Iris pigment epithelial cell (primary cell): Measurements from ENCODE around the gene ZNF227.
"Not testable (repeated sequence)": the region's sequence is repeated elsewhere in the genome, so short reads cannot be mapped to it uniquely, and the experiment has no call there.

Source experiments
- DNase-seq: peaks from one replicate; pipeline ENCODE4 v3.0.0-alpha.2; 2011; ENCODE audit warnings: low read depth

ZNF227 gene

DNA sequence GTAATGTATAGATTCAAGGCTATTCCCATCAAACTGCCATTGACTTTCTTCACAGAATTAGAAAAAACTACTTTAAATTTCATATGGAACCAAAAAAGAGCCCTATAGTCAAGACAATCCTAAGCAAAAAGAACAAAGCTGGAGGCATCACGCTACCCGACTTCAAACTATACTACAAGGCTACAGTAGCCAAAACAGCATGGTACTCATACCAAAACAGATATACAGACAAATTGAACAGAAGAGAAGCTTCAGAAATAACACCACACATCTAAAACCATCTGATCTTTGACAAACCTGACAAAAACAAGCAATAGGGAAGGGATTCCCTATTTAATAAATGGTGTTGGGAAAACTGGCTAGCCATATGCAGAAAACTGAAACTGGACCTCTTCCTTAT, 40.0 kb downstream of the ZNF227 start:
- not testable (repeated sequence) for DNase-seq

DNA sequence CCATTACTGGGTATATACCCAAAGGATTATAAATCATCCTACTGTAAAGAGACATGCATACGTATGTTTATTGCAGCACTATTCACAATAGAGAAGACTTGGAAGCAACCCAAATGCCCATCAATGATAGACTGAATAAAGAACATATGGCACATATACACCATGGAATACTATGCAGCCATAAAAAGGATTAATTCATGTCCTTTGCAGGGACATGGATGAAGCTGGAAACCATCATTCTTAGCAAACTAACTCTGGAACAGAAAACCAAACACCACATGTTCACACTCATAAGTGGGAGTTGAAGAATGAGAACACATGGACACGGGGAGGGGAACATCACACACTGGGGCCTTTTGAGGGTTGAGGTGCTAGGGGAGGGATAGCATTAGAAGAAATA, 41.1 kb downstream of the ZNF227 start:
- DNase-seq, result not testable (repeated sequence)

DNA sequence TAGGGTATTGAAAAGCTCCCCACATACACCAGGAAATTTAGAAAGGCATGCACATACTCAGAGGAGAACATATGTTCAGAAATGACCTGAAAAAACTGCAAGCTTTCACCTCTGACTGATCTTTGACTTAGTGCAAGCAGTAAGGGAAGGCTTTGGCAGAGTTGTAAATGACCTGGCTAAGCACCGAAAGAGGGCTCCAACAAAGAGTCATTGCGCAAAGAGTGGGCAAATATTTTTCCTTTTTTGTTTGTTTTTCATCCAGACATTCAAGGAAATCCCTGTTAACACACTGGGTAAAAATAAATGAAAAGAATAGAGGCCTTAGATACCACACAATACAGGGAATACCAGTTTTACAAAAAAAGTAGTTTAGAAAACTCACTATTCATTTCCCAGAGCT, 42.2 kb downstream of the ZNF227 start:
- DNase-seq, result no peak

DNA sequence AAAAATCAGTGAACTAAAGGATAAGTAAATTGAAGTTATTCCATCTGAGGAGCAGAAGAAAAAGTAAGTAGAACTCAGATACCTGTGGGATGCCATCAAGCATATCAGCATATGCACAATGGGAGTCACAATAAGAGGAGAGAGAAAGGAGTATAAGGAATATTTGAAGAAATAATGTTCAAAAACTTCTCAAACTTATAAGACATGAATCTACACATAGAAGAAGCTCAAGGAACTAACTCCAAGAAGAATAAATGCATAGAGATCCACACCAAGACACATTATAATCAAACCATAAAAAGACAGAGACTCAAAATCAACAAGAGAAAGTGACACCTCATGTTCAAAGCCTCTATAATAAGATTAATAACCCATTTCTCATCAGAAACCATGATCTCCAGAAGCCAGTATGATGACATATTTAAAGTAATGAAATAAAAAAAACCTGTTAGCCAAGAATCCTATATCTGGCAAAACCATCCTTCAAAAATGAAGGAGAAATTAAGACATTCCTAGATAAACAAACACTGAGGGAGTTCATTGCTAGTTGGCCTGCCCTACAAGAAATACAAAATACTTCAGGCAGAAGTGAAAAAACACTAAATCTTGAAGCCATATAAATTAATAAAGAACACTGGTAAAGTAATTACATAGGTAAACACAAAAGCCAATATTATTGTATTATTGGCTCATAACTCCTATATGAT, 43.5 kb downstream of the ZNF227 start:
- no peak for DNase-seq

DNA sequence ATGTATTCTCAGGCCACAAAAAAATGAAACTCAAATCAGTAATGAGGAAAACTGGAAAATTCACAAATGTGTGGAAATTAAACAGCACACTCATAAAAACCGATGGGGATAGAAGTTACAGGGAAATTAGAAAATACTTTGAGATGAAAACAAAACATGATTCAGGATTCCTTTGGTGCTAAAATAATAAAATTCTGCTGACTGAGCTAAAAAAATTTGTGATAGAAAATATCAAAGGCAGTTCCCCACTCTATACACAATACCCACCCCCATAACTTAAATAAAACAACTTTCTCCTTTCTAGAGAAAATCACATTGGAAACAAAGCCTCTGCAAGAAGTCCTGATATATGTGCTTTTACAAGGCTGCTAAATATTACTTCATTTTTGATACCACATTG, 45.8 kb downstream of the ZNF227 start:
- no peak for DNase-seq

DNA sequence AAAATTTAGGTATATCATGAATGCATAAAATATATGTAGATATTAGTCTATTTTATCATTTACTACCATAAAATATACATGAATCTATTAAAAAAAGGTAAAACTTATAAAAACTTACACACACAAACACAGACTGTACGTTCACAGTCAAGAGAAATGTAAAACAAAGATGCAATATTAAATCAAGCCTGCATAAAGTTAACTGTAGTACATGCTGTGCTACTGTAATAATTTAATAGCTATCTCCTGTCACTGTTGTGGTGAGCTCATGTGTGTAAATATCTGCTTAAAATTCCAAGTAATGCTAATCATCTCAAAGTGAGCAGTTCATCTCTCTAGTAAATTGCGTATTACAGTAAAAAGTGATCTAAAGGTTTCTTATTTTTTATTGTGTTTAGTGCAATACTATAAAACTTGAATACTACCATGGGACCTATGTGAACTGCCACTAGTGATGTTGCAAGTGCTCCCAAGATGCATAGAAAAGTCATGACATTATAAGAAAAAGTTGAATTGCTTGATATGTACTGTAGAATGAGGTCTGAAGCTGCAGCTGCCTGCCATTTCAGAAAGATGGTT, 46.6 kb downstream of the ZNF227 start:
- no peak for DNase-seq

DNA sequence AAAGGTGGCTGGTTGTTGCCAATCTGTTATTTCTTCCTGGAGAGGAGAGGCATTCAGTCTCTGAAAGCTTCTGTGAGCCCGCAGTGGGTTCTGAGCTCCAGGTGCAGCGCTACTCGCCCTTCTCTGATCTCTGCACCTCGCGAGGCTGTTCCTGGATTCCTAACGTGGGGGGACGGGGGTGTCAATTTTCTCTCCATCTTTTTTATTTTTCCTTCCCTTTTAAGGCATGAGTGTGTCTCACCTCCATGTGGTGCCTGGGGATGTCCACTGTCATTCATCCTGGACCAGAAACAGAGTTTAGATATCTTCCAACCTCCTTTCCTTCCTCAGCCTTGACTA, 48.0 kb downstream of the ZNF227 start:
- no peak for DNase-seq

DNA sequence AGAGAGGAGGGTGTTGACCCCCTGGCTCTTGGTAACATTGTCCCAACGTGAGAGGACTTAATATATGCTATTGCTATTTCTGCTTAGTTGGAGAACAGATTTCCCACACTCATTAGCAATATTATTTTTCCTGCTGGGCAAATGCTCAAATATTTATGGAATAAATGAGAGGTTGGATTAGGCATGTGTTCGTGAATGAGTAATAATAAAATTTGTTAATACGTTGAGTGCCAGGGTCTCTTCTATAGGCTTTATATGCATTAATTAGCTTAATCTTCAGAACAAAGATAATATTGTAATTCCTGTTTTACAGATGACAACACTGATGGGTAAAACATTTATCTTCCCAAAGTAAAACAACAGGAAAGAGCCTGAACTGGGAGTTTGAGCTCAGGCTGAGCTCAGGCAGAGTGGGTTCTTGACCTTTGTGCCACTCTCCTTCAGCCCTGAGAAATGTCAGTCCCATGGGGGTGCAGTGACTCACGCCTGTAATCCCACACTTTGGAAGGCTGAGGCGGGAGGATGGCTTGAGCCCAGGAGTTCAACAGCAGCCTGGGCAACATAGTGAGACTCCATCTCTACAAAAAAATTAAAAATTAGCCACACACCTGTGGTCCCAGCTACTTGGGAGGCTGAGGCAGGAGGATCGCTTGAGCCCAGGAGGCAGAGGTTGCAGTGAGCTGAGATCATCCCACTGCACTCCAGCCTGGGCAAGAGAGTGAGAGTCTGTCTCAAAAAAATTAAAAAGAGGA, 48.5 kb downstream of the ZNF227 start:
- no peak for DNase-seq

DNA sequence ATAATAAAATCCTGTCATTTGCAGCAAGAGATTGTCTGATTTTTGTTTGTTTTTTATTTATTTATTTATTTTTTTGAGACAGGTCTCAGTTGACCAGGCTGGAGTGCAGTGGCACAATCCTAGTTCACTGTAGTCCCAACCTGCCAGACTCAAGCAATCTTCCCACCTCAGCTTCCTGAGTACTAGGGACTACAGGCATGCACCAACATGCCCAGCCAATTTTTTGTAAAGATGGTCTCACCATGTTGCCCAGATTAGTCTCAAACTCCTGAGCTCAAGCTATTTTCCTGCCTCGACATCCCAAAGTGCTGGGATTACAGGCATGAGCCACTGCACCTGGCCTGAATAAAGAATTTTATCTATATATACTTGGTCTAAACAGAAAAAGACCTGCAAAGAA, 65.0 kb downstream of the ZNF227 start:
- no peak for DNase-seq

DNA sequence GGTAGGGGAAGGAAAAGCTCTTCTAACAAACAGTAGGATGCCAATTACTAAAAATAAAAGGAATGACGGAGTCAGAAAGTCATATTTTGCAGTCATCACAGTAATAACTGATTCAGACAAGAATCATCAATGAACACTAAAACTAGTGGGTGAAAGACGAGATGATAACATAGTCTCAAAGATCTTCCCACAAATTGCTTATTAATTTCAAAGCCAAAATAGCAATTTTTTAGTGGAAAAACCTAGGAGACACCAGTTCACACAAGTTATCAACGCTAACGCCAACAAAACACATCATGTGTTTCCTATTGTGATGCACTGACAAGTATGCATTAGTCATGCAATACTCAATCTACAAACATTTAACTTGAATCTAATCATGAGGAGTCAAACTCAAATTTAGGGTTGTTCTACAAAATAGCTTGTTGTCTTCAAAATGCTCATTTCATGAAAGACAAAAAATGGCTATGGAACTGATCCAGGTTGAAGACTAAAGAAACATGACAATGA, 65.9 kb downstream of the ZNF227 start:
- DNase-seq, result peak; percentile 17

DNA sequence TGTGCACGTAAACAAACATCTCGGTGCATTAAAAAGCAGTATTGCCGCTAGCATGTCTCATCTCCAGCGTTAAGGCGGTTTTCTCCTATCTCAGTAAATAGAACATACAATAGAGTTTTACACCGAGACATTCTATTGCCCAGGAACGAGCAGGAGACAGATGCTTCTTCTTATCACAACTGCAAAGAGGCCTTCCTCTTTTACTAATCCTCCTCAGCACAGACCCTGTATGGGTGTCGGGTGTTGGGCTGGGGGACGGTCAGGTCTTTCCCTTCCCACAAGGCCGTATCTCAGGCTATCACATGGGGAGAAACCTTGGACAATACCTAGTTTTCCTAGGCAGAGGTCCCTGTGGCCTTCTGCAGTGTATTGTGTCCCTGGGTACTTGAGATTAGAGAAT, 68.6 kb downstream of the ZNF227 start:
- no peak for DNase-seq

DNA sequence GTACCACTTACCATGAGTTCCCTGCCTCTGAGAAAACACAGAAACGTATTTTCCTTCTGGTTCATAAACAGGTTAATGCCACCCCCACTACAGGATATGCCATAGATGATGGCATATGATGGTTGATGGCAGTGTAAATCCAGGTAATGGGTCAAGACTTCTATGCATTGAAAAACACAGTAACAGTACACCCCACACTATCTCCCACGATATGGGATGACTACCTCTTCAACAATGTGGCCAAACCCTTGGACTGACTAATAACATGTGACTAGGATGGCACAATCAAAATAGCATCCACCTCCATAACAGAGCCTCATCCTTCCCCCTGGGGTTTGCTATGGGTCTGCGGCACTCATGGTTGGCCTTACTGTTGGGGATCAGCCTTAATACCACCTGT, 70.5 kb downstream of the ZNF227 start:
- peak; percentile 36 for DNase-seq

DNA sequence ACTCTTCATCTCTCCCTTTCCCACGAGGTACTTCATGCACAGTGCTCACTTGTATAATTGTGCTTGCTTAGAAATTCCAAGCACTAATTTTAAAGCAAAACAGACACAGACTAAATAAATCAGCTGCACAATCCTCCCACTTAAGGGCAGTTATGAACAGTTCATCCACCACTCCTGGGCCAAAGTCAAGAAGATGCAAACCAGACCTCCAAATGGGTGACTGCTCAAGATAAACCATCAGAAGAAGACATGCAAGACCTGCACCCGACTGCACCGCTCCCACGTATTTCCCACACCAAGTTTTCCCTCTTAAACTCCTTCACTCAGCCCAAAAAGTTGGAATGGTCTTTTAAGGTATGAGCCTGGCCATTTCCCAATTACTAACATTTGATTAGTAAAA, 72.6 kb downstream of the ZNF227 start:
- no peak for DNase-seq
